HT-29 (cell line): ENCODE results near the gene ATP5F1B. TPM values are rescaled to one million over a fixed set of nuclear protein-coding genes. Genes with fewer than 3 reads are reported as not detected.
"Not testable (repeated sequence)": the region's sequence is repeated elsewhere in the genome, so short reads cannot be mapped to it uniquely, and the experiment has no call there.

ENCODE experiments used
- DNase-seq: peaks from one replicate; pipeline ENCODE4 v3.0.0-alpha.2; 2015; ENCODE audit warnings: low spot score
- total RNA-seq: library from RNA; depleted of rRNA; stranded (reverse); fragments of >200 nt; shearing (Covaris generic); gene quantifications from 2 replicates; pipeline ENCODE4 v1.2.3, GENCODE V29; 2014

The ATP5F1B gene
- total RNA-seq, 1 experiment from 2014 or later, result 397 TPM

- not testable (repeated sequence) for DNase-seq
Observed at GRCh38 chr12:56648023-56648422, 2.2 kb upstream of the ATP5F1B start.

DNA sequence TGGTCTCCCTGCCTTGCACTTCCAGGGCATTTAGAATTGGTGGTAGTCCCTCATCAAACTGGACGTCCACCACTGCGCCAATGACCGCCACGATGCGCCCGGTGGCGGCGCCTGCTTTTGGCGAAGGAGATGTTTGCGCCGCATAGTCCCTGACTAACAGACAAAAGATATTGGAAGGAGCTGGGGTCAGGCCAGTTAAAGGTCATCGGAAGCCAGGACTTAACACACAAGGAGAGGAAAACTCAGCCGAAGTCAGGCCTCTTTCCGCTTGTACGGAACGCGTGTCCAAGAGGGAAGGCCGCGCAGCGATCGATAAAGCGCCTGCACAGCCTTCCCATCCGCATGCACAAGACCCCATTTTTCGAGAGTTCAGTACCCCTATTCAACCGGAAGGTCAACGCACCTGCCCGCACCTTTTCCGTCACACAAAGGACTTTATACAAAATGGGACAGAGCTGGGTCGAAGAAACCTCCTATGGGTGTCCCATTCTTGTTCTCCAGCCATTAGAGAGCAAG, 525 bp downstream of the ATP5F1B start:
- peak; percentile 45 for DNase-seq

GRCh38 chr12:56644654-56645053, 1.1 kb downstream of the ATP5F1B start:
- no peak for DNase-seq

DNA sequence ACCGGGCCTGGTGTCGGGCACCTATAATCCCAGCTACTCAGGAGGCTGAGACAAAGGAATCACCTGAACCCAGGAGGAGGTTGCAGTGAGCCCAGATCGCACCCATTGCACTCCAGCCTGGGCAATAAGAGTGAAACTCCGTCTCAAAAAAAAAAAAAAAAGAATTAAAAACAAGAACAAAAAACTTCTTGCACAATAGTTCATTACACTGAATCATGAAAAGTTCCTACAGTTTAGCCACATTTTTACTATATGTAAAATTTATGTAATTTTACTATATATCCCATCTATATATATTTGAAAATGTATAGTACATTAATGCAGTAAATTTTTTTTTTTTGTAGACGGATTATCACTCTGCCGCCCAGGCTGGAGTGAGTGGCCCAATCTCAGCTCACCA, 4.6 kb downstream of the ATP5F1B start:
- DNase-seq, result no peak

- no peak for DNase-seq
Observed at GRCh38 chr12:56637621-56638020, 8.2 kb downstream of the ATP5F1B start.

- peak; percentile 99 for DNase-seq
Observed at GRCh38 chr12:56636675-56637540, 8.9 kb downstream of the ATP5F1B start.

GRCh38 chr12:56635806-56636674, 9.7 kb downstream of the ATP5F1B start:
- peak; percentile 93 for DNase-seq

DNA sequence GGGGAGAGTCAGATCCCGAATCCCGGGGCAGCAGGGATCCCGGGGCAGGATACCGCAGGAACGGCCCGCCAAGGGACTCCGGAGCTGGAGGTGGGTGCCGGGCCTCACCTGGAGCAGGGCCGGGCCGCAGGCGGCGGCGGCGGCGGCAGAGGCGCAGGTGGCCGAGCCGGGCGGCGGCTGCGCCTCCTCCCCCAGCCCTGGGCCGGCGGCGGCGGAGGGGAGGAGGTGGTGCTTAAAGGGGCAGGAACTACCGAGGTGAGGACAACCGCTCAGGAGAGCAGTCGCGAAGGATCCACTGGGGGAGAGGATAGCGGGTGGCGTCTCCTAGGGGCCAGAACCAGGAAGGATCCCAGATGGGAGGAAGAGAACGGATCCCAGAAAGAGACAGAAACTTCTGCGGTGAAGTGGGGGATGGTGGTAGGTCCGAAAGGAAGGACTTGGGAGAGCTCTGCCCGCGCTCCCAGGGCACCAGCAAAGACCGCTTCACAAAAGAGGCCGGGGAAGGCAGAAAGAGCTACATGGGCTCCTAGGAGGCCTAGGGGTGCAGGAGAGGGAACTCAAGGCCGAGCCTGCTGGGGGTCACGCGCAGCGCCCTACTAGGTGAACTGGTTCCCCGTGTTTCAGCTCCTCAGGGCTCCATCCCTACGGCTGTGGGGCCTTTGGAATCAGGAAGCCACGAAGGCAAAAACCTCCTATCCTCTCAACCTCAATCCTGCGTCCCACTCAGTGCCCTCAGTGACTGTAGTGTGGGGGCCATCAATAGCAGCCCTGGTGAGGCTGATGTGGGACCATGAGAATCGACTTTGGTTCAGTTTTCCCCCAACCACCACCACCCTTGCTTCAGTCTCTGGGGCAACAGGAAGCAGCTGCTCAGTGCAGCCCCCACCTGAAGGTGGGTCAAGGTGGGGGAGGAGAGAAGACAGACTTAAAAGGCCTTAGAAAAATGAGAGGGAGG, 10.7 kb downstream of the ATP5F1B start:
- DNase-seq, result peak; percentile 92

GRCh38 chr12:56634242-56634836, 11.4 kb downstream of the ATP5F1B start:
- DNase-seq, result peak; percentile 83

DNA sequence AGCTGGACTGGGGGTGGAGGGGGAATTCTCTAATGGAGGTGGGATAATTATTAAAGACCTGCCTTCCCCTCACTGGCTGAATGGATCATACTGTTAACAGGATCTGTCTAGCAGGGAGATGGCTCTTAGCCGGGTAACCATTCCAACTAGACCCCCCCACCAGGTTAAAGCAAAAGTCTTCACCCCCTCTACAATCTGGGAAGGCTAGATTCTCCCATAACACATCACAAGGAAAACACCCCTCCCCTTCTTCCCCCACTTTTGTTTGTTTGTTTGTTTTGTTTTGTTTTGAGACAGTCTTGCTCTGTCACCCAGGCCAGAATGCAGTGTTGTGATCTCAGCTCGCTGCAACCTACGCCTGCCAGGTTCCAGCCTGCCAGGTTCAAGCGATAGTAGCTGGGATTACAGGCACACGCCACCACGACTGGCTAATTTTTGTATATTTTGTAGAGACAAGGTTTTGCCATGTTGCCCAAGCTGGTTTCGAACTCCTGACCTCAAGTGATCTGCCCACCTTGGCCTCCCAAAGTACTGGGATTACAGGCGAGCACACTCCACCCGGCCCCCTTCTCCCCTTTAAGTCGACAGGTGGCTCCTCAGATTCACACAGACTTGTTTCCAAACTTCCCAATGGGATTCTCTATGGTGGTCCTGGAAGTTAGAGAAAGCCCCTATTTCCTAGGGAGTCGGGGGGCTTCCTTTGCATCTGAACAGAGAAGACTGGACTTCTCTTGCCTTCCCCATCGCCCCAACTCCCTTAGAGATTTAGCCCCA, 12.1 kb downstream of the ATP5F1B start:
- DNase-seq, result no peak

- DNase-seq, result no peak
Observed at GRCh38 chr12:56632701-56633467, 12.9 kb downstream of the ATP5F1B start.

- DNase-seq, result peak; percentile 58
Observed at GRCh38 chr12:56631790-56632700, 13.7 kb downstream of the ATP5F1B start.

- peak; percentile 86 for DNase-seq
Observed at GRCh38 chr12:56630180-56630632, 15.6 kb downstream of the ATP5F1B start, which contains the start of gene BAZ2A. Gene BAZ2A, minus strand, starts transcription at chr12:56630326. Its CDS starts 12,796 bp downstream, at chr12:56617530.

DNA sequence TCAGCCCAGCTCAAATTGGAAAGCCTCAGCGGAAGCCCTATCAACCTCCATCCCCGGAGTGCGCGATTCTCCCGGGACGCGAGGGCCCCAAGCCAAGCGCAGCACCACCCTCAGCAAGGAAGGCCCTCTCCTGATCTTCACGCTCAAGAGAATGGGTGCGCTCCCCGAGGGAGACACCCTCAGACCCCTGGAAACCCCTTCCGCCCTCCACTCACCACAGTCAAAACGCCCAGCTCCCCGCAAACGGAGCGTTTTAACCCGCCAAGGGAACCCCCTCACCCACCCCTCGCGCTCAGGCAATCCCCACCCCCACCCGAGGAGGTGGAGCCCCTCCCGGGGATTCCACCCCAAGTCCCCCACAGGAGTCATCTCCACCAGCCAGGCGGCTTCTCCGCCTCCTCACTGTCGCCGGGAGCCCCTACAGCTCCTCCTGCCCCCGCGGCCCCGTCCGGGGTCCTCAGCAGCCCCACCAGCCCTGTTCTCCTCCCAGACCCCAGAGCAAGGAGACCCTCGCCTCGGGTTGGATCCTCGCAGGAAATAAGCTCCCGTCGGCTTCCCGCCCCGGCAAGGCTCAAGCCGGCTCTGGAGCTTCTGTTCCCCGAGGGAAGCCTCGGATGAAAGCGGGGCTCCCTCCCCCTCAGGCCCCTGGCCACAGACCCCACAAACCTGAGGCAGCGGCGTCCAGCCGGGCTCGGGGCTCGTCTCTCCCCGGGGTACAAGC, 16.2 kb downstream of the ATP5F1B start:
- DNase-seq, result peak; percentile 22

DNA sequence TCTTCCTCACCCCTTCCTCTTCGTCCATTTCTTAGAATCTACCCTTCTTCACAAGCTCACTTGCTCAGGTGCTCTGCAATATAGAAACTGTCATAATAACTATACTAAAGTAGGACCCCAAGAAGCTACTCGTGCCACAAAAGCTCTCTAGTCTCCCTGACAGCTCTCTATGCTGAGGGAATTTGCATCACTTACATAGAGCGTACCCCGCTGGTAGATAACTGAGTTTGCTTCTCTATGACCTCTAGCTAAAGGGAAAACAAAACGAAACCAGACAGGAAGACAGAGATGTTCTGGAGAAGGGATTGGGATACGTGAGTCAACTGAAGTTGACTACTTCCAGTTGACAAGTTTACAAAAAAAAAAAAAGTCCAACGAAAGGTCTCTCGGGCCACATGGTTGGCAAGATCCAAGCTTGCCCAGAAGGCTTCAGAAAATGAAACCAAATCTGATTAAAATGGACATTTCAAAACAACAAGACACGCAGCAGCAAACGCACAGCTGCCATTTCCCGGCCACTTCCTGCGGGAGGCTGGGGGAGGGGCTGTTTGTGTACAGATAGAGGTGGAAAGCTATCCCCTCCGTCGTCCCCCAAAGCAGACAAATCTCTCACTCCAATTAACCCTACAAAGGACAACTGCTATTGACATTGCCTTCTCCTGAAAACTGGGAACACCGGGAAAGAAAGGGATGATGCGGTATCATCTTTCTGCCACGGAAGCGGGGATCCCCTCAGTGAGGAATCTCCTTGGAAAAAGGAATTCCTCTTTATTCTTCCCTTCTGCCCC, 16.9 kb downstream of the ATP5F1B start:
- peak; percentile 33 for DNase-seq

GRCh38 chr12:56626701-56627100, 19.1 kb downstream of the ATP5F1B start:
- DNase-seq, result no peak
